ENCODE results near the gene ETHE1. TPM values are rescaled to one million over a fixed set of nuclear protein-coding genes. Genes with fewer than 3 reads are reported as not detected.

ETHE1 gene
- total RNA-seq, 1 donor from 2014 or later: 183 TPM

GRCh38 chr19:43504426-43505185 is 22.4 kb downstream of the ETHE1 start, which contains the start of gene PHLDB3:
PHLDB3 (minus strand) TSS chr19:43504746; CDS start chr19:43504118, 628 bp downstream.
- Histone ChIP-seq H3K27me3 (ENCODE audit: control insufficient read depth, insufficient read depth, low read length) (no peaks in the 10 kb centered on the region), H3K36me3 (ENCODE audit: control insufficient read depth, insufficient read depth, low read length) (peaks cover 14% of the 10 kb centered on the region), H3K4me3 (ENCODE audit: low read depth, low read length) (peak within 1 kb of the TSS; percentile 70)
- DNase-seq (ENCODE audit: low read depth): no peak
- no peak for FAIRE-seq
- TF ChIP-seq CTCF (IDR thresholded peaks at IDR 0.05; ENCODE audit: insufficient read depth, low read length, severe bottlenecking): no peak

GRCh38 chr19:43503501-43504425 is 23.2 kb downstream of the ETHE1 start:
- no peak for FAIRE-seq
- DNase-seq (ENCODE audit: low read depth): peak; percentile 77
- no peaks in the 10 kb centered on the region for H3K27me3 ChIP-seq (ENCODE audit: control insufficient read depth, insufficient read depth, low read length)
- peaks cover 14% of the 10 kb centered on the region for H3K36me3 ChIP-seq (ENCODE audit: control insufficient read depth, insufficient read depth, low read length)
- H3K4me3 ChIP-seq (ENCODE audit: low read depth, low read length): peak overlapping the region; percentile 70
- no peak for TF ChIP-seq CTCF (IDR thresholded peaks at IDR 0.05; ENCODE audit: insufficient read depth, low read length, severe bottlenecking)

- no peak overlapping the region for H3K4me3 ChIP-seq (ENCODE audit: low read depth, low read length)
- no peaks in the 10 kb centered on the region for H3K27me3 ChIP-seq (ENCODE audit: control insufficient read depth, insufficient read depth, low read length)
- H3K36me3 ChIP-seq (ENCODE audit: control insufficient read depth, insufficient read depth, low read length): peaks cover 12% of the 10 kb centered on the region
- FAIRE-seq: peak; percentile 47
- DNase-seq (ENCODE audit: low read depth): no peak
- TF ChIP-seq CTCF (IDR thresholded peaks at IDR 0.05; ENCODE audit: insufficient read depth, low read length, severe bottlenecking): no peak
Measured at GRCh38 chr19:43502419-43502976, 24.5 kb downstream of the ETHE1 start.

DNA sequence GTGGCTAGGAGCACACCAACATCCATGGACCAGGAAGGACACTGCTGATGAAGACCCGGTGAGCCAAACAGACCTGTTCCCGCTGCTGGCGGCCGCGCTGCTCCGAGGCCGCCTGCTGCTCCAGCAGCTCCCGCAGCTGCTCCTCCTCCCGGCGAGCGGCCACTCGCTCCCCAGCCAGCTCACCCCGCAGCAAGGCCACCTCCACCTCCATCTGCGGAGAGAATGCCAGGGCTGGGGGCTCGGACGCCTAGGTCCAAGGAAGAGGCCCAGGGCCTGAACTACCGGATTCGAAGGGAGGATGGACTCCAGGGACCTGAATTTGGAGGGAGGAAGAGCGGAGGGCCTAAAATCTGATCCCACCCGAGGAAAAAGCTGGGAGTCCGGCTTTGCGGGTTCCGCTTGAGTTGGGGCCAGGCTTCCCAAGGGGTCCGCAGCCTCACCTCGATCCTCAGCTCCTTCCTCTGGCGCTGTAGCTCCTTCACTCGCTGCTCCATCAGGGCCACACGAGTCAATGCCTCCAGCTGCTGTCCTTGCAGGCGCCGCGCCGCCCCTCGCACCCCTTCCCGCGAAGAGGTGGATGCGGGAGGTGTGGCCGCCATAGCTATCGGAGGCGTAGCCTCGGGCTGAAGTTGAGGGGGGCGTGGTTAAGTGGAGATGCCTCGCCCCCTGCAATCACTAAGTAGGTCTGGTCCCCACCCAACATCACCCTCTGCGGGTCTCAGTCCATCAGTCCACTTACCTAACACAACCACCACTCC is 25.2 kb downstream of the ETHE1 start:
- H3K36me3 ChIP-seq (ENCODE audit: control insufficient read depth, insufficient read depth, low read length): peaks cover 16% of the 10 kb centered on the region

More for the DNA sequence above, 25.2 kb downstream of the ETHE1 start:
- H3K4me3 ChIP-seq (ENCODE audit: low read depth, low read length): no peak overlapping the region
- TF ChIP-seq CTCF (IDR thresholded peaks at IDR 0.05; ENCODE audit: insufficient read depth, low read length, severe bottlenecking): no peak
- H3K27me3 ChIP-seq (ENCODE audit: control insufficient read depth, insufficient read depth, low read length): no peaks in the 10 kb centered on the region
- no peak for DNase-seq (ENCODE audit: low read depth)
- FAIRE-seq: no peak

Data from bronchial epithelial cell (primary cell).